K562 (cell line): ENCODE data around the gene KNDC1. TPM values are rescaled to one million over a fixed set of nuclear protein-coding genes. Genes with fewer than 3 reads are reported as not detected.

ENCODE experiments used
- ATAC-seq: fragments of 200-7000 bp; cut with Tn5 transposase; 3 replicates; pipeline ENCODE4 v1.9.1; 2020; ENCODE audit warnings: moderate library complexity
- BruUV-seq: library from RNA; stranded (reverse); fragments of 400-500 nt; replicated peaks from 2 replicates; lab custom pipeline; 2021; lab: Mats Ljungman, UMichigan
- CTCF ChIA-PET: fragments of 300-600 bp; formaldehyde crosslinking; extraction: SDS; loops from one replicate; lab custom pipeline; 2021; ENCODE audit warnings: low intra/inter-chr PET ratio; lab: Yijun Ruan, JAX
- POLR2A ChIA-PET: fragments of 300-600, 350-650 bp; sonication (Branson Sonifier 250); formaldehyde crosslinking; extraction: SDS; loops from one replicate; lab custom pipeline; 2021; ENCODE audit warnings: antibody characterized with exemption, inconsistent platforms; lab: Yijun Ruan, JAX
- DNase-seq, 4 experiments: peaks; one replicate each; pipeline versions ENCODE4 v3.0.0 to v3.0.0-alpha.2; 2011 to 2018; ENCODE audit warnings: low spot score in 3 of 4, mixed read lengths in 3 of 4; ENCODE audit errors: extremely low read depth in 1 of 4
- FAIRE-seq: peaks from 2 replicates; lab custom pipeline; 2011; peaks lifted over from hg19 to GRCh38; lab: Jason Lieb, UNC
- H2AFZ ChIP-seq: 2 replicates; pipeline ENCODE4 v1.6.0; 2011; ENCODE audit warnings: low read depth, low read length, control low read depth, inconsistent platforms
- H3K27ac ChIP-seq: fragments of 200-600 bp; 3 replicates; pipeline ENCODE4 v1.8.0; 2011; ENCODE audit warnings: low read depth, mild to moderate bottlenecking, control low read depth, inconsistent platforms, low read length, moderate library complexity, mixed read lengths; ENCODE audit errors: extremely low read depth
- H3K27me3 ChIP-seq, 2 experiments: fragments of 300-600 bp in 1 of 2; 2 replicates in 1 of 2; 3 replicates in 1 of 2; pipeline versions ENCODE4 v1.6.0 to v1.8.0; 2011; ENCODE audit warnings: inconsistent platforms in 2 of 2, low read length in 2 of 2, mild to moderate bottlenecking in 1 of 2, mixed read lengths in 1 of 2, moderate library complexity in 1 of 2; ENCODE audit not compliant: control insufficient read depth in 2 of 2, insufficient read depth in 2 of 2
- H3K36me3 ChIP-seq: fragments of 300-600 bp; 3 replicates; pipeline ENCODE4 v1.8.0; 2011; ENCODE audit warnings: mild to moderate bottlenecking, low read length, inconsistent platforms; ENCODE audit not compliant: control insufficient read depth, insufficient read depth
- H3K4me1 ChIP-seq, 2 experiments: fragments of 200-600 bp in 1 of 2; replicated peaks in 1 of 2; 2 replicates in 1 of 2; 3 replicates in 1 of 2; pipeline versions ENCODE4 v1.5.1 to v1.8.0; 2011; ENCODE audit warnings: inconsistent platforms in 2 of 2, low read length in 2 of 2, mild to moderate bottlenecking in 1 of 2, mixed read lengths in 1 of 2, moderate library complexity in 1 of 2; ENCODE audit not compliant: control insufficient read depth in 2 of 2, insufficient read depth in 2 of 2
- H3K4me2 ChIP-seq: 2 replicates; pipeline ENCODE4 v1.6.1; 2011; ENCODE audit warnings: low read length, control low read depth, inconsistent platforms, mixed read lengths; ENCODE audit not compliant: insufficient read depth
- H3K4me3 ChIP-seq: fragments of 200-600 bp; sonication (generic), shearing (Covaris generic); 2 replicates; pipeline ENCODE4 v1.5.1; 2016; ENCODE audit warnings: control low read depth, inconsistent platforms
- H3K79me2 ChIP-seq: fragments of 200-600 bp; 3 replicates; pipeline ENCODE4 v1.8.0; 2011; ENCODE audit warnings: low read length, inconsistent platforms; ENCODE audit not compliant: control insufficient read depth, insufficient read depth
- H3K9ac ChIP-seq, 2 experiments: 2 replicates each; pipeline versions ENCODE4 v1.6.0 to v1.6.1; 2011; ENCODE audit warnings: low read depth in 2 of 2, low read length in 2 of 2, control low read depth in 1 of 2, inconsistent platforms in 1 of 2, mild to moderate bottlenecking in 1 of 2, mixed read lengths in 1 of 2; ENCODE audit not compliant: insufficient read depth in 1 of 2
- H3K9me1 ChIP-seq: one replicate; pipeline ENCODE4 v1.6.0; 2011; ENCODE audit warnings: inconsistent platforms, mild to moderate bottlenecking, low read length, moderate library complexity; ENCODE audit not compliant: control insufficient read depth, insufficient read depth
- H3K9me3 ChIP-seq: replicated peaks from 2 replicates; pipeline ENCODE4 v1.5.1; 2011; ENCODE audit warnings: low read depth, low read length, inconsistent platforms; ENCODE audit not compliant: control insufficient read depth, insufficient read depth
- H4K20me1 ChIP-seq: replicated peaks from 2 replicates; pipeline ENCODE4 v1.6.1; 2011; ENCODE audit warnings: low read length, inconsistent platforms, mixed read lengths; ENCODE audit not compliant: control insufficient read depth, insufficient read depth
- CEBPB ChIP-seq: fragments of 450-650 bp; IDR thresholded peaks from 2 replicates; pipeline ENCODE4 v1.6.1; 2016; ENCODE audit warnings: missing genetic modification characterization, missing compliant biosample characterization
- GABPA ChIP-seq: fragments of 200-800 bp; sonication (Bioruptor generic); conservative IDR thresholded peaks from 2 replicates; pipeline ENCODE4 v1.6.1; 2016; ENCODE audit warnings: low read depth, missing genetic modification characterization, missing compliant biosample characterization
- GABPB1 ChIP-seq: sonication (generic); formaldehyde crosslinking; IDR thresholded peaks from 2 replicates; pipeline ENCODE4 v1.8.0; 2022; ENCODE audit warnings: mild to moderate bottlenecking, missing genetic modification reagents
- MTF1 ChIP-seq: fragments of 250-450 bp; sonication (Bioruptor Pico); IDR thresholded peaks from 2 replicates; pipeline ENCODE4 v1.9.0; 2021; ENCODE audit warnings: moderate library complexity, mild to moderate bottlenecking, inconsistent platforms, borderline replicate concordance
- SETDB1 ChIP-seq: IDR thresholded peaks from one replicate; pipeline ENCODE4 v1.6.1; 2012; ENCODE audit warnings: low read length, control low read depth, inconsistent platforms
- ZBTB7A ChIP-seq: IDR thresholded peaks from 2 replicates; pipeline ENCODE4 v1.6.1; 2011; ENCODE audit warnings: low read depth, mild to moderate bottlenecking, low read length, moderate library complexity, borderline replicate concordance; ENCODE audit not compliant: control insufficient read depth
- ZKSCAN3 ChIP-seq: fragments of 250-450 bp; sonication (Bioruptor Pico); IDR thresholded peaks from 2 replicates; pipeline ENCODE4 v1.4.0; 2020
- ZNF707 ChIP-seq: fragments of 250-450 bp; sonication (Bioruptor Pico); conservative IDR thresholded peaks from 2 replicates; pipeline ENCODE4 v1.8.0; 2022; ENCODE audit warnings: inconsistent platforms, mild to moderate bottlenecking, moderate library complexity
- WGBS: fragments of 100-300 bp; shearing (Covaris generic); methylation state at CpG from one replicate; pipeline ENCODE4 v1.1.6; 2016; ENCODE audit warnings: low coverage, mixed read lengths; ENCODE audit not compliant: insufficient coverage; ENCODE audit errors: missing lambda C conversion rate; 5-methylcytosine and 5-hydroxymethylcytosine counted together
- in situ Hi-C: fragments of 300-500 bp; cut with MboI; formaldehyde crosslinking; loops from 4 replicates; pipeline ENCODE4 v1.15.0; 2018; ENCODE audit warnings: inconsistent platforms, mixed read lengths
- intact Hi-C: fragments of 100-400 bp; cut with micrococcal nuclease; formaldehyde crosslinking; loops from 2 replicates; pipeline ENCODE4 v1.14.2; 2022
- polyA plus RNA-seq, 8 experiments: library from polyadenylated mRNA; depleted of rRNA in 4 of 8; stranded (reverse) in 5 of 8; unstranded in 3 of 8; fragments of >200 nt; fragmentation: Nextera tagmentation in 2 of 8; fragmentation: Illumina TruSeq in 1 of 8; extraction: Ambion mirVana in 2 of 8; extraction: Trizol in 1 of 8; gene quantifications; 2 replicates each; pipeline versions ENCODE4 v1.2.1 to v1.2.3, GENCODE V29; 2011 to 2014; ENCODE audit warnings: inconsistent platforms in 1 of 8, missing spikeins in 1 of 8
- total RNA-seq, 7 experiments: library from RNA; depleted of rRNA in 6 of 7; stranded (reverse); fragments of >200 nt in 6 of 7; fragmentation: Illumina TruSeq in 2 of 7; extraction: Trizol in 2 of 7; gene quantifications; 2 replicates each; pipeline versions ENCODE4 v1.2.1 to v1.2.3, GENCODE V29; 2011 to 2021; ENCODE audit warnings: low replicate concordance in 1 of 7
- TF ChIP-seq, protein P1 (sequence below): fragments of 200-800 bp; sonication (Bioruptor generic); IDR thresholded peaks from 2 replicates; pipeline ENCODE4 v1.6.1; 2016; ENCODE audit warnings: missing genetic modification characterization, missing compliant biosample characterization
- TF ChIP-seq, protein P2 (sequence below), 3 experiments: IDR thresholded peaks in 2 of 3; conservative IDR thresholded peaks in 1 of 3; 2 replicates each; pipeline ENCODE4 v1.5.1; 2011 to 2012; ENCODE audit warnings: low read length in 3 of 3, mild to moderate bottlenecking in 3 of 3, control low read depth in 2 of 3, improper control_type of control experiment in 1 of 3, inconsistent platforms in 1 of 3, low read depth in 1 of 3, mixed read lengths in 1 of 3, moderate library complexity in 1 of 3; ENCODE audit not compliant: insufficient read depth in 2 of 3

Gene KNDC1
- total and polyA plus RNA-seq, 9 of the 15 experiments (the other 6 are each of a cell fraction or from before 2014, with no cell fraction given): 0.07 to 0.26 (median 0.11) TPM; not detected in 6

DNA sequence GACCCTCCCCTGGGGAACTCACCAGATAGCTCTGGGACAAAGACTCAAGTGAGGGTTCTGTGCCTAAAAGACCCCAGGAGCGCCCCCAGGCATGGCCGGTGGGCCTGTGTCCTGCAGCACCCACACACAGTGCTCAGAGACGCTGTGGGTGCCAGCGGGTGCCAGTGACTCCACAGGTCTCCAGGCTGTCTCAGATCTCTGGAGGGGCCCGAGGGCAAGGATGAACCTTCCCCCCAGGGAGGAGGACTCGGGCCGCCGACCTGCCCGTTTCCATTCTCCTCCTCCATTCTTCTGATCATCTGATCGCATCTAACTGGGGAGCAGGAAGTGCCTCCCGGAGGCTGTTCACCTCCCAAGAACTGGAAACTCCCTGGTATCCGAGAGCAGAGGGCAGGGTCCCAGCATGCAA, 115.7 kb downstream of the KNDC1 start:
- intact Hi-C loops: no loop called here
- POLR2A ChIA-PET: interaction anchor here (0.8 to 1.3 kb wide), 2 partner anchors 13 to 38 kb away, joined by 3 read pairs; no protein-coding TSS in a partner anchor
- Histone ChIP-seq H3K4me3 (peak overlapping the region; percentile 2; the same call in 1 of the 2 replicates), H3K36me3 (peaks cover 12% of the 10 kb centered on the region; the same call in 1 of the 3 replicates), H2AFZ (0 out of 2 replicates have a peak overlapping the region, but pooled peaks have one; percentile 37), H3K27ac (peak overlapping the region; percentile 41), H3K27me3 (no peaks in the 10 kb centered on the region), H3K4me2 (peak overlapping the region; percentile 51; the same call in 1 of the 2 replicates), H3K9me1 (peaks cover 3% of the 10 kb centered on the region), H3K79me2 (no peaks in the 10 kb centered on the region), H3K4me1 (peaks cover 40 to 95% of the 10 kb centered on the region in 2 experiments), H4K20me1 (no peaks in the 10 kb centered on the region), H3K9me3 (no peaks in the 10 kb centered on the region), H3K9ac (peak overlapping the region; percentile 46 to 84; a peak in 3 of 4 replicates)
- in situ Hi-C loops: no loop called here
- 17% methylated on average over 7 of the region's 12 CpGs for WGBS
- no peak for FAIRE-seq
- CTCF ChIA-PET: no interaction called here
- TF ChIP-seq SETDB1 (no peak), CEBPB (tag) (no peak), ZNF707 (CRISPR knock-in tag) (no peak), GABPB1 (CRISPR knock-in tag) (no peak), ZBTB7A (peak; percentile 41; the same call in 1 of the 2 replicates), GABPA (peak; percentile 33; the same call in 1 of the 2 replicates), MTF1 (CRISPR knock-in tag) (no peak), ZKSCAN3 (CRISPR knock-in tag) (no peak)
- TF ChIP-seq, protein P1, sequence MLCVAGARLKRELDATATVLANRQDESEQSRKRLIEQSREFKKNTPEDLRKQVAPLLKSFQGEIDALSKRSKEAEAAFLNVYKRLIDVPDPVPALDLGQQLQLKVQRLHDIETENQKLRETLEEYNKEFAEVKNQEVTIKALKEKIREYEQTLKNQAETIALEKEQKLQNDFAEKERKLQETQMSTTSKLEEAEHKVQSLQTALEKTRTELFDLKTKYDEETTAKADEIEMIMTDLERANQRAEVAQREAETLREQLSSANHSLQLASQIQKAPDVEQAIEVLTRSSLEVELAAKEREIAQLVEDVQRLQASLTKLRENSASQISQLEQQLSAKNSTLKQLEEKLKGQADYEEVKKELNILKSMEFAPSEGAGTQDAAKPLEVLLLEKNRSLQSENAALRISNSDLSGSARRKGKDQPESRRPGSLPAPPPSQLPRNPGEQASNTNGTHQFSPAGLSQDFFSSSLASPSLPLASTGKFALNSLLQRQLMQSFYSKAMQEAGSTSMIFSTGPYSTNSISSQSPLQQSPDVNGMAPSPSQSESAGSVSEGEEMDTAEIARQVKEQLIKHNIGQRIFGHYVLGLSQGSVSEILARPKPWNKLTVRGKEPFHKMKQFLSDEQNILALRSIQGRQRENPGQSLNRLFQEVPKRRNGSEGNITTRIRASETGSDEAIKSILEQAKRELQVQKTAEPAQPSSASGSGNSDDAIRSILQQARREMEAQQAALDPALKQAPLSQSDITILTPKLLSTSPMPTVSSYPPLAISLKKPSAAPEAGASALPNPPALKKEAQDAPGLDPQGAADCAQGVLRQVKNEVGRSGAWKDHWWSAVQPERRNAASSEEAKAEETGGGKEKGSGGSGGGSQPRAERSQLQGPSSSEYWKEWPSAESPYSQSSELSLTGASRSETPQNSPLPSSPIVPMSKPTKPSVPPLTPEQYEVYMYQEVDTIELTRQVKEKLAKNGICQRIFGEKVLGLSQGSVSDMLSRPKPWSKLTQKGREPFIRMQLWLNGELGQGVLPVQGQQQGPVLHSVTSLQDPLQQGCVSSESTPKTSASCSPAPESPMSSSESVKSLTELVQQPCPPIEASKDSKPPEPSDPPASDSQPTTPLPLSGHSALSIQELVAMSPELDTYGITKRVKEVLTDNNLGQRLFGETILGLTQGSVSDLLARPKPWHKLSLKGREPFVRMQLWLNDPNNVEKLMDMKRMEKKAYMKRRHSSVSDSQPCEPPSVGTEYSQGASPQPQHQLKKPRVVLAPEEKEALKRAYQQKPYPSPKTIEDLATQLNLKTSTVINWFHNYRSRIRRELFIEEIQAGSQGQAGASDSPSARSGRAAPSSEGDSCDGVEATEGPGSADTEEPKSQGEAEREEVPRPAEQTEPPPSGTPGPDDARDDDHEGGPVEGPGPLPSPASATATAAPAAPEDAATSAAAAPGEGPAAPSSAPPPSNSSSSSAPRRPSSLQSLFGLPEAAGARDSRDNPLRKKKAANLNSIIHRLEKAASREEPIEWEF (CRISPR knock-in tag): no peak
- TF ChIP-seq, protein P2, sequence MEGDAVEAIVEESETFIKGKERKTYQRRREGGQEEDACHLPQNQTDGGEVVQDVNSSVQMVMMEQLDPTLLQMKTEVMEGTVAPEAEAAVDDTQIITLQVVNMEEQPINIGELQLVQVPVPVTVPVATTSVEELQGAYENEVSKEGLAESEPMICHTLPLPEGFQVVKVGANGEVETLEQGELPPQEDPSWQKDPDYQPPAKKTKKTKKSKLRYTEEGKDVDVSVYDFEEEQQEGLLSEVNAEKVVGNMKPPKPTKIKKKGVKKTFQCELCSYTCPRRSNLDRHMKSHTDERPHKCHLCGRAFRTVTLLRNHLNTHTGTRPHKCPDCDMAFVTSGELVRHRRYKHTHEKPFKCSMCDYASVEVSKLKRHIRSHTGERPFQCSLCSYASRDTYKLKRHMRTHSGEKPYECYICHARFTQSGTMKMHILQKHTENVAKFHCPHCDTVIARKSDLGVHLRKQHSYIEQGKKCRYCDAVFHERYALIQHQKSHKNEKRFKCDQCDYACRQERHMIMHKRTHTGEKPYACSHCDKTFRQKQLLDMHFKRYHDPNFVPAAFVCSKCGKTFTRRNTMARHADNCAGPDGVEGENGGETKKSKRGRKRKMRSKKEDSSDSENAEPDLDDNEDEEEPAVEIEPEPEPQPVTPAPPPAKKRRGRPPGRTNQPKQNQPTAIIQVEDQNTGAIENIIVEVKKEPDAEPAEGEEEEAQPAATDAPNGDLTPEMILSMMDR (IDR thresholded peaks at IDR 0.05 in 2 of 3, conservative IDR thresholded peaks at IDR 0.05 in 1 of 3; ENCODE audit: insufficient read depth in 2 of 3, low read depth in 1 of 3, low read length in 3 of 3): peak in 1 of 3 experiments; percentile 13; a peak in 2 of 6 replicates
- no peak for ATAC-seq
- BruUV-seq: no TSS peak
- DNase-seq: peak in 2 of 4 experiments; percentile 16 to 27
